IMR-90 (cell line): ENCODE data around the gene MTIF3. TPM values are rescaled to one million over a fixed set of nuclear protein-coding genes. Genes with fewer than 3 reads are reported as not detected.

Source experiments
- ATAC-seq: fragments of 200-7000 bp; cut with Tn5 transposase; 2 replicates; pipeline ENCODE4 v1.9.1; 2020; ENCODE audit warnings: low read depth, mild to moderate bottlenecking, moderate library complexity
- BruUV-seq: library from RNA; stranded (reverse); fragments of 400-500 nt; replicated peaks from 2 replicates; lab custom pipeline; 2021; lab: Mats Ljungman, UMichigan
- CTCF ChIA-PET: fragments of 300-600 bp; formaldehyde crosslinking; extraction: SDS; loops from one replicate; lab custom pipeline; 2021; ENCODE audit warnings: antibody characterized with exemption; lab: Yijun Ruan, JAX
- POLR2A ChIA-PET: fragments of 300-600 bp; sonication (Branson Sonifier 250); formaldehyde crosslinking; loops from one replicate; lab custom pipeline; 2022; ENCODE audit warnings: antibody characterized with exemption; ENCODE audit not compliant: unreplicated experiment; lab: Charles Lee
- DNase-seq: peaks from one replicate; pipeline ENCODE4 v3.0.0; 2013
- H2AFZ ChIP-seq: replicated peaks from 2 replicates; pipeline ENCODE3; 2013; ENCODE audit warnings: low read length, mild to moderate bottlenecking; ENCODE audit not compliant: poor library complexity
- H2AK5ac ChIP-seq: 2 replicates; pipeline ENCODE4 v1.6.1; 2013; ENCODE audit warnings: low read depth, low read length, inconsistent platforms
- H2AK9ac ChIP-seq: replicated peaks from 2 replicates; pipeline ENCODE3; 2013; ENCODE audit warnings: mild to moderate bottlenecking, low read depth, low read length, moderate library complexity; ENCODE audit not compliant: poor library complexity
- H2BK120ac ChIP-seq: 2 replicates; pipeline ENCODE4 v1.6.1; 2013; ENCODE audit warnings: low read depth, low read length, inconsistent platforms
- H2BK15ac ChIP-seq: 3 replicates; pipeline ENCODE4 v1.6.1; 2013; ENCODE audit warnings: low read depth, low read length, inconsistent platforms
- H2BK20ac ChIP-seq: 2 replicates; pipeline ENCODE4 v1.6.1; 2013; ENCODE audit warnings: low read depth, mild to moderate bottlenecking, inconsistent platforms, low read length, moderate library complexity
- H2BK5ac ChIP-seq: 2 replicates; pipeline ENCODE4 v1.6.1; 2013; ENCODE audit warnings: mild to moderate bottlenecking, low read depth, low read length, inconsistent platforms; ENCODE audit not compliant: poor library complexity, severe bottlenecking
- H3K14ac ChIP-seq: replicated peaks from 2 replicates; pipeline ENCODE4 v1.6.1; 2013; ENCODE audit warnings: low read depth, low read length, inconsistent platforms
- H3K18ac ChIP-seq: 2 replicates; pipeline ENCODE4 v1.6.1; 2013; ENCODE audit warnings: low read depth, low read length, control low read depth
- H3K23ac ChIP-seq: 2 replicates; pipeline ENCODE4 v1.6.1; 2013; ENCODE audit warnings: low read depth, low read length, inconsistent platforms
- H3K27ac ChIP-seq: 2 replicates; pipeline ENCODE4 v1.5.1; 2013; ENCODE audit warnings: mild to moderate bottlenecking, control low read depth, low read length; ENCODE audit not compliant: insufficient read depth
- H3K27me3 ChIP-seq: 2 replicates; pipeline ENCODE4 v1.6.1; 2013; ENCODE audit warnings: low read length; ENCODE audit not compliant: control insufficient read depth, insufficient read depth
- H3K36me3 ChIP-seq: 2 replicates; pipeline ENCODE4 v1.6.1; 2013; ENCODE audit warnings: low read length, mixed read lengths; ENCODE audit not compliant: control insufficient read depth, insufficient read depth
- H3K4ac ChIP-seq: 2 replicates; pipeline ENCODE4 v1.6.1; 2013; ENCODE audit warnings: low read depth, low read length, inconsistent platforms
- H3K4me1 ChIP-seq: 2 replicates; pipeline ENCODE4 v1.6.1; 2013; ENCODE audit warnings: low read length, mixed read lengths; ENCODE audit not compliant: control insufficient read depth, insufficient read depth
- H3K4me2 ChIP-seq: 2 replicates; pipeline ENCODE4 v1.6.1; 2013; ENCODE audit warnings: low read depth, mild to moderate bottlenecking, control low read depth, low read length, moderate library complexity
- H3K4me3 ChIP-seq: 2 replicates; pipeline ENCODE4 v1.5.1; 2013; ENCODE audit warnings: low read depth, mild to moderate bottlenecking, control low read depth, low read length, moderate library complexity; ENCODE audit not compliant: insufficient read depth
- H3K56ac ChIP-seq: 2 replicates; pipeline ENCODE4 v1.6.1; 2013; ENCODE audit warnings: low read length, inconsistent platforms; ENCODE audit not compliant: insufficient read depth; ENCODE audit errors: extremely low read depth
- H3K79me1 ChIP-seq, 2 experiments: 2 replicates each; pipeline ENCODE4 v1.6.1; 2013; ENCODE audit warnings: low read length in 2 of 2, inconsistent platforms in 1 of 2, low read depth in 1 of 2
- H3K9ac ChIP-seq: 2 replicates; pipeline ENCODE4 v1.6.1; 2013; ENCODE audit warnings: low read depth, low read length, control low read depth
- H3K9me1 ChIP-seq: 2 replicates; pipeline ENCODE4 v1.6.1; 2013; ENCODE audit warnings: low read length, inconsistent platforms; ENCODE audit not compliant: insufficient read depth
- H3K9me3 ChIP-seq: 2 replicates; pipeline ENCODE4 v1.6.1; 2013; ENCODE audit warnings: low read length; ENCODE audit not compliant: control insufficient read depth, insufficient read depth
- H4K20me1 ChIP-seq: 2 replicates; pipeline ENCODE4 v1.6.1; 2013; ENCODE audit warnings: low read length, inconsistent platforms; ENCODE audit not compliant: insufficient read depth
- H4K5ac ChIP-seq: 2 replicates; pipeline ENCODE4 v1.6.1; 2013; ENCODE audit warnings: mild to moderate bottlenecking, low read depth, low read length, control low read depth
- H4K8ac ChIP-seq, 2 experiments: 2 replicates each; pipeline ENCODE4 v1.6.1; 2013; ENCODE audit warnings: low read depth in 2 of 2, low read length in 2 of 2, control low read depth in 1 of 2, inconsistent platforms in 1 of 2
- H4K91ac ChIP-seq: 2 replicates; pipeline ENCODE4 v1.6.1; 2013; ENCODE audit warnings: low read depth, low read length, inconsistent platforms; ENCODE audit not compliant: insufficient read depth
- BHLHE40 ChIP-seq: fragments of 150-350 bp; IDR thresholded peaks from 2 replicates; pipeline ENCODE4 v1.6.1; 2016; ENCODE audit warnings: mild to moderate bottlenecking, low read depth, low read length
- FOS ChIP-seq: fragments of 150-350 bp; IDR thresholded peaks from 2 replicates; pipeline ENCODE4 v1.6.1; 2016; ENCODE audit warnings: low read depth, low read length
- MXI1 ChIP-seq: IDR thresholded peaks from 2 replicates; pipeline ENCODE4 v1.6.1; 2012; ENCODE audit warnings: low read depth, mild to moderate bottlenecking, low read length, moderate library complexity, borderline replicate concordance
- NFE2L2 ChIP-seq: fragments of 150-350 bp; IDR thresholded peaks from 2 replicates; pipeline ENCODE4 v1.6.1; 2016; ENCODE audit warnings: low read depth, mild to moderate bottlenecking, low read length
- RAD21 ChIP-seq: IDR thresholded peaks from 2 replicates; pipeline ENCODE4 v1.6.1; 2012; ENCODE audit warnings: low read length, improper control_type of control experiment
- SMC3 ChIP-seq: fragments of 150-350 bp; IDR thresholded peaks from 2 replicates; pipeline ENCODE4 v1.6.1; 2016; ENCODE audit warnings: low read depth, mild to moderate bottlenecking, antibody characterized with exemption, low read length, moderate library complexity
- USF2 ChIP-seq: fragments of 150-350 bp; IDR thresholded peaks from 2 replicates; pipeline ENCODE4 v1.6.1; 2017; ENCODE audit warnings: mild to moderate bottlenecking, antibody characterized with exemption, low read length, low read depth
- WGBS, 2 experiments: methylation state at CpG; one replicate each; pipeline versions ENCODE4 v1.1.5 to v1.1.7; 2013; ENCODE audit warnings: missing lambda C conversion rate in 2 of 2; ENCODE audit not compliant: insufficient read length in 1 of 2; ENCODE audit errors: extremely low coverage in 2 of 2; 5-methylcytosine and 5-hydroxymethylcytosine counted together
- dilution Hi-C: fragments of 300-500 bp; cut with HindIII; formaldehyde crosslinking; loops from one replicate; pipeline ENCODE4 v1.14.3; 2018; ENCODE audit warnings: low sequenced_read_pairs; ENCODE audit not compliant: unreplicated experiment
- in situ Hi-C: fragments of 300-500 bp; cut with MboI; formaldehyde crosslinking; loops from 3 replicates; pipeline ENCODE4 v1.14.3; 2019; ENCODE audit warnings: low sequenced_read_pairs, inconsistent platforms, mixed read lengths
- intact Hi-C: fragments of 100-400 bp; cut with micrococcal nuclease; formaldehyde crosslinking; loops from 2 replicates; pipeline ENCODE4 v1.10.0; 2022
- polyA plus RNA-seq, 3 experiments: library from polyadenylated mRNA; depleted of rRNA; stranded (reverse); fragments of >200 nt; gene quantifications; 2 replicates each; pipeline ENCODE4 v1.2.3, GENCODE V29; 2012; ENCODE audit warnings: low replicate concordance in 1 of 3
- total RNA-seq: library from RNA; depleted of rRNA; stranded (reverse); fragments of >200 nt; gene quantifications from 2 replicates; pipeline ENCODE4 v1.2.3, GENCODE V29; 2012

The MTIF3 gene
- total and polyA plus RNA-seq, 2 of the 4 experiments (the other 2 are of a cell fraction): 31.7 to 41.0 TPM

- intact Hi-C loops (no loop called here), in situ Hi-C loops (no loop called here), dilution Hi-C loops (no loop called here)
- Histone ChIP-seq H3K9ac (no peak overlapping the region), H4K20me1 (no peaks in the 10 kb centered on the region), H2AFZ (no peak overlapping the region), H2BK15ac (no peak overlapping the region), H3K14ac (no peak overlapping the region), H2BK120ac (no peak overlapping the region), H3K4me3 (no peak overlapping the region), H3K4me2 (no peak overlapping the region), H3K9me3 (no peaks in the 10 kb centered on the region), H4K5ac (no peak overlapping the region), H3K79me1 (no peaks in the 10 kb centered on the region), H3K18ac (no peak overlapping the region), H2AK5ac (no peak overlapping the region), H3K4me1 (no peaks in the 10 kb centered on the region), H3K27ac (no peak overlapping the region), H4K91ac (no peak overlapping the region), H2AK9ac (no peak overlapping the region), H3K4ac (no peak overlapping the region), H3K56ac (no peak overlapping the region), H3K23ac (no peak overlapping the region), H3K36me3 (no peaks in the 10 kb centered on the region), H3K27me3 (peaks cover 6% of the 10 kb centered on the region), H4K8ac (no peak overlapping the region), H2BK20ac (no peak overlapping the region), H2BK5ac (no peak overlapping the region), H3K9me1 (no peaks in the 10 kb centered on the region)
- TF ChIP-seq FOS (no peak), USF2 (no peak), NFE2L2 (no peak), SMC3 (no peak), RAD21 (no peak), BHLHE40 (no peak), MXI1 (no peak)
- no CpG with 5 or more reads among the region's 10 CpGs for WGBS, 2 experiments
- DNase-seq: no peak
- ChIA-PET POLR2A (no interaction called here), CTCF (no interaction called here)
- no peak for ATAC-seq
- no TSS peak for BruUV-seq
Measured at GRCh38 chr13:27496536-27497273, 46.3 kb upstream of the MTIF3 start.
